ENCODE measurements around the gene GNAS. TPM values are rescaled to one million over a fixed set of nuclear protein-coding genes. Genes with fewer than 3 reads are reported as not detected.

Gene GNAS
- total and polyA plus RNA-seq, 4 donors, result 830 to 3,708 (median 2,206) TPM

GRCh38 chr20:58883241-58883691, 30.8 kb downstream of the GNAS start:
- H3K9me3 ChIP-seq (ENCODE audit: control insufficient read depth, insufficient read depth, low read length), result no peaks in the 10 kb centered on the region
- H3K4me1 ChIP-seq (ENCODE audit: control insufficient read depth, insufficient read depth, low read length), result peaks cover 10% of the 10 kb centered on the region
- no peaks in the 10 kb centered on the region for H3K27me3 ChIP-seq (ENCODE audit: control insufficient read depth, insufficient read depth, low read length)
- H3K4me3 ChIP-seq (ENCODE audit: low read depth, low read length), result no peak overlapping the region
- H3K27ac ChIP-seq (ENCODE audit: low read depth, low read length), result peak overlapping the region; percentile 10
- 20% methylated on average over 5 of the region's 9 CpGs for WGBS (ENCODE audit: insufficient coverage)
- no peaks in the 10 kb centered on the region for H3K36me3 ChIP-seq (ENCODE audit: control insufficient read depth, insufficient read depth, low read length)
- no peak for DNase-seq (ENCODE audit: low read depth in 4 of 6, low spot score in 6 of 6)

- 100% methylated on average over 1 of the region's 3 CpGs for WGBS (ENCODE audit: insufficient coverage)
- Histone ChIP-seq H3K27me3 (ENCODE audit: control insufficient read depth, insufficient read depth, low read length) (no peaks in the 10 kb centered on the region), H3K4me3 (ENCODE audit: low read depth, low read length) (no peak overlapping the region), H3K4me1 (ENCODE audit: control insufficient read depth, insufficient read depth, low read length) (peaks cover 11% of the 10 kb centered on the region), H3K9me3 (ENCODE audit: control insufficient read depth, insufficient read depth, low read length) (no peaks in the 10 kb centered on the region), H3K27ac (ENCODE audit: low read depth, low read length) (no peak overlapping the region), H3K36me3 (ENCODE audit: control insufficient read depth, insufficient read depth, low read length) (no peaks in the 10 kb centered on the region)
- no peak for DNase-seq (ENCODE audit: low read depth in 4 of 6, low spot score in 6 of 6)
Measured at GRCh38 chr20:58884966-58885365, 32.5 kb downstream of the GNAS start.

- H3K27me3 ChIP-seq (ENCODE audit: control insufficient read depth, insufficient read depth, low read length), result no peaks in the 10 kb centered on the region
- H3K4me1 ChIP-seq (ENCODE audit: control insufficient read depth, insufficient read depth, low read length), result peaks cover 11% of the 10 kb centered on the region
- H3K9me3 ChIP-seq (ENCODE audit: control insufficient read depth, insufficient read depth, low read length), result no peaks in the 10 kb centered on the region
- no peaks in the 10 kb centered on the region for H3K36me3 ChIP-seq (ENCODE audit: control insufficient read depth, insufficient read depth, low read length)
- no peak for DNase-seq (ENCODE audit: low read depth in 4 of 6, low spot score in 6 of 6)
- no peak overlapping the region for H3K4me3 ChIP-seq (ENCODE audit: low read depth, low read length)
- no peak overlapping the region for H3K27ac ChIP-seq (ENCODE audit: low read depth, low read length)
Measured at GRCh38 chr20:58886546-58886945, 34.0 kb downstream of the GNAS start.

- Histone ChIP-seq H3K9me3 (ENCODE audit: control insufficient read depth, insufficient read depth, low read length) (no peaks in the 10 kb centered on the region), H3K27me3 (ENCODE audit: control insufficient read depth, insufficient read depth, low read length) (no peaks in the 10 kb centered on the region), H3K27ac (ENCODE audit: low read depth, low read length) (no peak overlapping the region), H3K36me3 (ENCODE audit: control insufficient read depth, insufficient read depth, low read length) (no peaks in the 10 kb centered on the region), H3K4me3 (ENCODE audit: low read depth, low read length) (peak overlapping the region; percentile 70), H3K4me1 (ENCODE audit: control insufficient read depth, insufficient read depth, low read length) (peaks cover 11% of the 10 kb centered on the region)
- 69% methylated on average over 11 of the region's 12 CpGs for WGBS (ENCODE audit: insufficient coverage)
- no peak for DNase-seq (ENCODE audit: low read depth in 4 of 6, low spot score in 6 of 6)
Measured at GRCh38 chr20:58888103-58888502, 35.6 kb downstream of the GNAS start.

GRCh38 chr20:58888521-58889333, 36.2 kb downstream of the GNAS start:
- peak in 3 of 6 donors; percentile 61 to 90 (median 90) for DNase-seq (ENCODE audit: low read depth in 4 of 6, low spot score in 6 of 6)
- H3K4me1 ChIP-seq (ENCODE audit: control insufficient read depth, insufficient read depth, low read length), result peaks cover 5% of the 10 kb centered on the region
- no peak overlapping the region for H3K27ac ChIP-seq (ENCODE audit: low read depth, low read length)
- no peaks in the 10 kb centered on the region for H3K36me3 ChIP-seq (ENCODE audit: control insufficient read depth, insufficient read depth, low read length)
- 35% methylated on average over 96 of the region's 101 CpGs for WGBS (ENCODE audit: insufficient coverage)
- H3K9me3 ChIP-seq (ENCODE audit: control insufficient read depth, insufficient read depth, low read length), result no peaks in the 10 kb centered on the region
- H3K27me3 ChIP-seq (ENCODE audit: control insufficient read depth, insufficient read depth, low read length), result no peaks in the 10 kb centered on the region
- H3K4me3 ChIP-seq (ENCODE audit: low read depth, low read length), result peak overlapping the region; percentile 70

GRCh38 chr20:58889334-58889760, 36.8 kb downstream of the GNAS start:
- DNase-seq (ENCODE audit: low read depth in 4 of 6, low spot score in 6 of 6), result no peak
- H3K4me3 ChIP-seq (ENCODE audit: low read depth, low read length), result peak overlapping the region; percentile 33
- 38% methylated on average over 33 of the region's 35 CpGs for WGBS (ENCODE audit: insufficient coverage)
- H3K9me3 ChIP-seq (ENCODE audit: control insufficient read depth, insufficient read depth, low read length), result no peaks in the 10 kb centered on the region
- H3K36me3 ChIP-seq (ENCODE audit: control insufficient read depth, insufficient read depth, low read length), result no peaks in the 10 kb centered on the region
- H3K4me1 ChIP-seq (ENCODE audit: control insufficient read depth, insufficient read depth, low read length), result peaks cover 5% of the 10 kb centered on the region
- H3K27ac ChIP-seq (ENCODE audit: low read depth, low read length), result no peak overlapping the region
- H3K27me3 ChIP-seq (ENCODE audit: control insufficient read depth, insufficient read depth, low read length), result no peaks in the 10 kb centered on the region

- 20% methylated on average over 91 of the region's 91 CpGs for WGBS (ENCODE audit: insufficient coverage)
Measured at GRCh38 chr20:58889798-58890517, 37.4 kb downstream of the GNAS start.

GRCh38 chr20:58890518-58891085, 38.1 kb downstream of the GNAS start:
- H3K36me3 ChIP-seq (ENCODE audit: control insufficient read depth, insufficient read depth, low read length), result no peaks in the 10 kb centered on the region
- peaks cover 6% of the 10 kb centered on the region for H3K4me1 ChIP-seq (ENCODE audit: control insufficient read depth, insufficient read depth, low read length)
- peak overlapping the region; percentile 93 for H3K27ac ChIP-seq (ENCODE audit: low read depth, low read length)
- no peaks in the 10 kb centered on the region for H3K9me3 ChIP-seq (ENCODE audit: control insufficient read depth, insufficient read depth, low read length)
- 0% methylated on average over 40 of the region's 64 CpGs for WGBS (ENCODE audit: insufficient coverage)
- peak overlapping the region; percentile 51 for H3K4me3 ChIP-seq (ENCODE audit: low read depth, low read length)
- peak; percentile 69 to 96 (median 82) for DNase-seq (ENCODE audit: low read depth in 4 of 6, low spot score in 6 of 6)
- no peaks in the 10 kb centered on the region for H3K27me3 ChIP-seq (ENCODE audit: control insufficient read depth, insufficient read depth, low read length)

More at GRCh38 chr20:58889798-58890517, 37.4 kb downstream of the GNAS start:
- Histone ChIP-seq H3K4me1 (ENCODE audit: control insufficient read depth, insufficient read depth, low read length) (peaks cover 5% of the 10 kb centered on the region), H3K9me3 (ENCODE audit: control insufficient read depth, insufficient read depth, low read length) (no peaks in the 10 kb centered on the region), H3K36me3 (ENCODE audit: control insufficient read depth, insufficient read depth, low read length) (no peaks in the 10 kb centered on the region), H3K27ac (ENCODE audit: low read depth, low read length) (peak overlapping the region; percentile 93), H3K4me3 (ENCODE audit: low read depth, low read length) (peak overlapping the region; percentile 51), H3K27me3 (ENCODE audit: control insufficient read depth, insufficient read depth, low read length) (no peaks in the 10 kb centered on the region)
- no peak for DNase-seq (ENCODE audit: low read depth in 4 of 6, low spot score in 6 of 6)

GRCh38 chr20:58891086-58891717, 38.7 kb downstream of the GNAS start:
- no peaks in the 10 kb centered on the region for H3K36me3 ChIP-seq (ENCODE audit: control insufficient read depth, insufficient read depth, low read length)
- peak in 3 of 6 donors; percentile 57 to 92 (median 68) for DNase-seq (ENCODE audit: low read depth in 4 of 6, low spot score in 6 of 6)
- H3K9me3 ChIP-seq (ENCODE audit: control insufficient read depth, insufficient read depth, low read length), result no peaks in the 10 kb centered on the region
- H3K27me3 ChIP-seq (ENCODE audit: control insufficient read depth, insufficient read depth, low read length), result no peaks in the 10 kb centered on the region
- peak overlapping the region; percentile 41 for H3K4me3 ChIP-seq (ENCODE audit: low read depth, low read length)
- H3K4me1 ChIP-seq (ENCODE audit: control insufficient read depth, insufficient read depth, low read length), result peaks cover 9% of the 10 kb centered on the region
- WGBS (ENCODE audit: insufficient coverage), result 0% methylated on average over 78 of the region's 105 CpGs
- peak overlapping the region; percentile 90 for H3K27ac ChIP-seq (ENCODE audit: low read depth, low read length)
